HG03196 (cell line): ENCODE data around the gene OR6V1.

Experiments
- ATAC-seq: cut with Tn5 transposase; IDR thresholded peaks from one replicate; pipeline ENCODE4 v1.9.1; 2021; ENCODE audit not compliant: unreplicated experiment

OR6V1 gene

DNA sequence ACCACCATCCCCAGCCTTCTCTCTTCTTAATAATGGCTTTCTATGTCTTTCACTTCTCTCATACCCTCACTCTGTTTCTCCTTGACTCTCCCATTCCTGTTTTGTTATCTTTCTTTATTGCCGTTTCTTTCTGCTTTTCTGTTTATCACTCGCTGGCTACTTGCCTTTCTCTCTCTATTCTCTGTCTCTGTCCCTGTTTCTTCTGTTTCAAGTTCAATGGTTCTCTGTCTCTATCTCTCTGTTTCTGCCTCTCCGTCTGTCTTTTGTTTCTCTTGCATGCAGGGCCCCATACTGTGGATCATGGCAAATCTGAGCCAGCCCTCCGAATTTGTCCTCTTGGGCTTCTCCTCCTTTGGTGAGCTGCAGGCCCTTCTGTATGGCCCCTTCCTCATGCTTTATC lies at the start of gene OR6V1:
Gene OR6V1 (plus strand): TSS at position 301 of the 400 bp plus-strand sequence. CDS start 0 bp downstream, at position 301.
- no peak for ATAC-seq

DNA sequence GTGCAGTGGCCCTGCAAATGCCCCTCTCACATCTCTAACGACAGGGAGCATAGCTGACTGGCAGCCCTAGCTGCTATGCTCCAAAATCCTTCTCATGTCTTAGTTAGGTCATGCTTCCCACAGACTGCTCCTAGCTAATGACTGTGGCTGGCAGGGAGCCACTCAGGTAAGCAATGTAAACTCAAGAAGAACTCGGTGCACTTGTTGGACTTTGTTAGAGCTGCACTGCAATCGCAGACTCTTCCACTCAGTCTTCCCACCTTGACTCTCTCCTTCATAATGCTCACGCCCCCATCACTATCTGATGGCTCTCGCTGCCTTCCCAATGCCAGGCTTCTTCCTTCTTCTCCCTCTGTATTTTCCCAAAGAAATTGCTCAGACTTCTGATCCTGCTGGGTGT lies 49.2 kb upstream of the OR6V1 start:
- no peak for ATAC-seq

DNA sequence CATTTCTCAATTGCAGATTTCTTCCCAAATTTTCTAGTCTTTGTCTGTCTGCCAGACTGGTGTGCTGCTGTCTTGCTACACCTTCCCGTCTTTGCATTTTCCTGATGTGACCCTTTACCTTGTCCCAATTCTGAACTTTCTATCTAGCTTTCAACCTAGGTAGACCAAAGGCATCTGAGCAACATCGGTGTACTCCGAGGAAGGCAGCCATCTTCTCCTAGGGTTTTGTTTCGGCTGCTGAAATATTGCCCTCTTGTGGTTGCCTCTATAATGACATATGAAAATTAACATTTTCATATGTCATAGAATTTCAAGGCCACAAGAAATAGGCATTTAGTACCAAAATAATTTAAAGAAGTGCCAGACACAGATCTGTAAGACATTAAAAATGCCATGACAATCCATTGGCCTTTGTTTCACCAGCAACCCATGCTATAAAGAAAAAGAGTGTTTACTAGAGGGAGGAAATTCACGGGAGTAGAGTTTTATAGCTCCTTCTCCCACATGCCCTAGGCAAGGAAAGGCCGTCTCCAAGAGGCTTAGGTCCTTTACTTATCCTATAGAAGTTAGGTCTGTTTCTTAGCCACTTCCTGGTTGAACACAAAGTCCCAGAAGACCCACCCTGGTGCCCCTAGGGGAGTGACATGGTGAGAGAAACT lies 48.6 kb upstream of the OR6V1 start:
- ATAC-seq = no peak

DNA sequence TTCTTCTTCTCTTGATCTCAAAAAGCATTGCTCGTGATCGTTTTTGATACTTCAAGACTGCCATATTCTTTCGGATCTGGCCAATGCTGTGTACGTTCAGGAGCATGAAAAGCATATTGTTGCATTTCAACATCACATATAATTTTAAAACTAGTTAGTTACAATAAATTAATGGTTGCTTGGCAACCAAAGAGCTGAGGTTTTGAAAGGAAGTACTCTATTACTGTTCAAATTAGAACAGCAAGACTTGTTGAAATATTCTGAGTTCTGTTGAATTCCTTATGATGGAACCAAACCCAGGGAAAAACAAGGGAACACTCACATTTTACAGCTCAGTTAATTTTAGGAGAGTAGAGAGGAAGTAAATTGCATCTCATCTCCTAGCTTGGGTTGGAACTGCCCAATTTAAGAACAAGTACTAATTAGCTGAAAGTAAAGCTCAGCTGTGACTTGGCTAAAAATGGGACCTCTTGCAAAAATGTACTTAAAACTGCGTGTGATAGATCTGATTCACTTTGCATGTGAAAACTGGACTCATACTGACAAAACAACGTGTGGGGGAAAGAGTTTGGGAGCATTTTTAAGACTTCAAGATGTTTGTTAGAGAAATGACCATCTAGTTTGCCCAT lies 46.4 kb upstream of the OR6V1 start:
- no peak for ATAC-seq

- ATAC-seq = peak; percentile 84
Measured at GRCh38 chr7:143008007-143008901, 43.9 kb upstream of the OR6V1 start.

GRCh38 chr7:143012001-143012400 lies 40.1 kb upstream of the OR6V1 start:
- no peak for ATAC-seq

GRCh38 chr7:143012409-143012808 lies 39.7 kb upstream of the OR6V1 start:
- no peak for ATAC-seq

- ATAC-seq = no peak
Measured at GRCh38 chr7:143013473-143013872, 38.7 kb upstream of the OR6V1 start.

DNA sequence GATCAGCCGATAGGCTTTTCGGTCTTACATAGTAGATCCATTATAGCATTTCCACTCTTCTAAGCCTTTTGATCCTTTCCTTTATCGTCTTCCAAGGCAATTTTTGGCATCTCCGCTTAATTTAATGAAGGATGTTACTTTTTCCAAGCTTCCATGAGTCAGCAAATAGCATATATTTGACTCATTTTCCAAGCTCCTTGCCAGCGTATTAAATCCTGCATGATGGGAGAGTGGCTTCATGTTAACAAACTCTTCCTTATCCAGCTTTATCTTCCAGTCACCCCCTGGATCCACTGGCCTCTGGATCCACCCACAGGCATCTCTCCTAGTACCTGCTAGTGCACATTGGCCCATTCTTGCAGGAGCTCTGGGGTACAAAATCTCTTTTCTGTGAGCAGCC lies 38.2 kb upstream of the OR6V1 start:
- ATAC-seq = no peak

DNA sequence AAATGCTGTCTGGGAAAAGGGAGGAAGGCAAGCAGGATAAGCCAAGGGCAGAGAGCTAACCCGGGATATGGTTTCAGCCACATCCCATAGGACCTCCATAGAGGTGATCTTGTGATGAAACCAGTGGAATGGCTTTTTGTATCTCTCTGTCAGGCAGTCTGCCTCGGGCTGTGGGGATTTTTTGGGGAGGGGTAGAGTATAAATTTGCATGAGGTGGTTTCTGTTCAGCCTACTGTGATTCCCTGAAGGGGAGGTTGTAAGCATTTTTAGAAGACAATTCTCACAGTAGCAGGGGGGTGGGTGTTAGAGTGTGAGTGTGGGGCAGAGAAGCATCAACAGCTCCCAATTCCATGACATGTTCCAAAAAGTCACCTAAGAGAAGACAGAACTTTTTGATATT lies 37.1 kb upstream of the OR6V1 start:
- ATAC-seq = peak; percentile 95

GRCh38 chr7:143015926-143016490 lies 36.1 kb upstream of the OR6V1 start:
- ATAC-seq = no peak

DNA sequence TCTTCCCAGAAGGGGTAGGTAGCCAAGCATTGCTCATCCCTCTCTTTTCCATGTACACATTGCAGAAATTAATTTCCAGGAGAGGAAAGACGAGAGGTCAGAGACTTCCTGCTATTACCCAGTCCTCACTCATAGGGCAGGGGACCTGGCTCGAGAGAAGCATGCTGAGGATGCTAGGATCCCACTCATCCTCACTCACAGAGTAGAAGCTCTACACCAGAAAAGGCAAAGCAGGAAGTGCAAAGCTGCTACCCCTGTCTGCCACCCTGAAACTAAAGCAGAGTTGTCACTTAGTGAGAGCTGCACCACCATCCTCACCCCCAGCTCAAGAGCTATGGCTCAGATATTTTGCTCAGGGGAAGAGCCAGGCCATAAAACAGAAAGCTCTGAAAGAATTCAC lies 35.1 kb upstream of the OR6V1 start:
- peak; percentile 40 for ATAC-seq

GRCh38 chr7:143018931-143019330 lies 33.2 kb upstream of the OR6V1 start:
- ATAC-seq = no peak

- no peak for ATAC-seq
Measured at GRCh38 chr7:143023047-143023446, 29.1 kb upstream of the OR6V1 start.

GRCh38 chr7:143025371-143025770 lies 26.8 kb upstream of the OR6V1 start:
- ATAC-seq = no peak

DNA sequence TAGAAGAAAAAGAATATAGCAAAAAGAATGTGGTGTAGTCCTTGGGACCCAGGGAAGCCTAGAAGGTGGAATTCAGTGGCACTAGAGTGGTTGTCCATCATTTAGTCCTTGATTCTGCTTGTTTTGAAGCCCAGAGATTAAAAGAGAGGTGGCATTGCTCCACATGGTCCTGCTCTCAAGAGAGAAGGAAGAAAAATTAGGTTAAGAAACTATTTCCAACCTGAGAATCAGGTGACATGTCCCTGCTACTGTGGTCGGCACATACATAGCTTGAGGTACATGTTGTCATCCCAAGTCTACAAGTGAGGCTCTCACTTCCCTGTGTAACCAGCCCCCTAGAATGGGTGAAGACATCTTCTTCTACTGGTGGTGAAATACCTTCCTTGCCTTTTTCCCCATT lies 25.1 kb upstream of the OR6V1 start, which contains the start of gene OR9A2:
Gene OR9A2 (minus strand): TSS at position 101 of the 400 bp plus-strand sequence. CDS start 0 bp downstream, at position 101.
- no peak for ATAC-seq

DNA sequence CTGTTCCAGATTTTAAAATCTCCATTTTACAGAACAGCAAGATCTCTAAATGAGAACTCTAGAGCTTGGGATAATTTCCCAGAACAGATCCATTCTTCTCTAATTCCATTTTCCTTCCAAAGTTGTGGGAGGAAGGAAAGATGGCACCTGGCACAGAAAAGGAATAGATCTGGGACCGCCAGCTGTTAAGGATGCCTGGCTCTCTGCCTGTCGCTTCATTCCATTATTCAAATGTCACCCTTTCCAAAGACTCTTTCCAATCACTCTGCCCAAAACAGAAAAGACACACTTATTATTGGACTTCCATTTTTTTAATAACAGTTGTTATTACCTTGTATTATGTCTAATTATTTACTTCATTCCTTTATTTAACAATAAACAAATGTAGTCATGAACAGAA lies 24.5 kb upstream of the OR6V1 start:
- ATAC-seq = no peak

GRCh38 chr7:143038635-143039034 lies 13.5 kb upstream of the OR6V1 start:
- no peak for ATAC-seq

GRCh38 chr7:143040209-143040715 lies 11.9 kb upstream of the OR6V1 start:
- no peak for ATAC-seq

- ATAC-seq = no peak
Measured at GRCh38 chr7:143041346-143041745, 10.8 kb upstream of the OR6V1 start.

- ATAC-seq = no peak
Measured at GRCh38 chr7:143042159-143042789, 9.9 kb upstream of the OR6V1 start.
